ENCODE measurements around the gene SVOP.
A peak's percentile ranks its signal among the peaks of the same experiment; 100 is the strongest.
"Not testable (repeated sequence)": the region's sequence is repeated elsewhere in the genome, so short reads cannot be mapped to it uniquely, and the experiment has no call there.

SVOP gene

DNA sequence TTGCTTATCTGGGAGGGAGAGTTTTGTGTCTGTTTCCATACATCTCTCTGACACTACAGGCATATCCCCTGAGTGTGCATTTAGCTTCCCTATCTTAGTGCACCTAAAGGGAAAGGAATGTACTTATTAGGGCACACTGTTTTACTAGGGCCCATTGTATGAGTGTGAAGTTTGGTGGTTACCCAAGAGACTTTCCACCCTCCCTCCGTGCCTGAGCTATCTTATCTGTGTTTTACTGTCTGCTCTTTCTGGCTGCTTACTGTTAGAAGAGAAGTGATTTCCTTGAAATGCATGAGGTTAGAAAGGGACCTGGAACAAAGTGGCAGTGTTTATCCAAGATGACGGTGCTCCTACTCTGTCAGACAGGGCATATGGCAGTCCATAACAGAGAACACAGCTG, 8.5 kb upstream of the SVOP start:
- DNase-seq = no peak

DNA sequence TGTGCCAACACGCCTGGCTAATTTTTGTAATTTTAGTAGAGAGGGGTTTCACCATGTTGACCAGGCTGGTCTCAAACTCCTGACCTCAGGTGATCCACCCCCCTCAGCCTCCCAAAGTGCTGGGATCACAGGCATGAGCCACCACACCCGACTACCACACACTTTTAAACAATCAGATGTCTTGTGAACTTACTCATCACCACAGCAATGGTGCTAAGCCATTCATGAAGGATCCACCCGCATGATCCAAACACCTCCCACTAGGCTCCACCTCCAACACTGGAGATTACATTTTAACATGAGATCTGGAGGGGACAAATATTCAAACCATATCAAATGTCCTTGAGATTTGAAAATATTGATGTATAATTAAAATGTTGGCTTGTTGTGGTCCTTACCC, 7.8 kb upstream of the SVOP start:
- not testable (repeated sequence) for DNase-seq

DNA sequence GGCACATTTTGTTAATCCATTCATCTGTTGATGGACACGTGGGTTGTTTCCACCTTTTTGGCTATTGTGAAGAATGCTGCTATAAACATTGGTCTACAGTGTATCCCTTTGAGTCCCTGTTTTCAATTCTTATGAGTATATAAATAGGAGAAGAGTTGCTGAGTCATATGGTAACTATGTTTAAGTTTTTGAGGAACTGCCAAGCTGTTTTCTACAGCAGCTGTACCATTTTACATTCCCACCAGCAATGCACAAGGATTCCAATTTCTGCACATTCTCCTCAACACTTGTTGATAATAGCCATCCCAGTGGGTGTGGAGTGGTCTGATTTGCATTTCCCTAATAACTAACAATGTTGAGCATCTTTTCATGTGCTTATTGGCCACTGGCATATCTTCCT, 6.9 kb upstream of the SVOP start:
- no peak for DNase-seq

DNA sequence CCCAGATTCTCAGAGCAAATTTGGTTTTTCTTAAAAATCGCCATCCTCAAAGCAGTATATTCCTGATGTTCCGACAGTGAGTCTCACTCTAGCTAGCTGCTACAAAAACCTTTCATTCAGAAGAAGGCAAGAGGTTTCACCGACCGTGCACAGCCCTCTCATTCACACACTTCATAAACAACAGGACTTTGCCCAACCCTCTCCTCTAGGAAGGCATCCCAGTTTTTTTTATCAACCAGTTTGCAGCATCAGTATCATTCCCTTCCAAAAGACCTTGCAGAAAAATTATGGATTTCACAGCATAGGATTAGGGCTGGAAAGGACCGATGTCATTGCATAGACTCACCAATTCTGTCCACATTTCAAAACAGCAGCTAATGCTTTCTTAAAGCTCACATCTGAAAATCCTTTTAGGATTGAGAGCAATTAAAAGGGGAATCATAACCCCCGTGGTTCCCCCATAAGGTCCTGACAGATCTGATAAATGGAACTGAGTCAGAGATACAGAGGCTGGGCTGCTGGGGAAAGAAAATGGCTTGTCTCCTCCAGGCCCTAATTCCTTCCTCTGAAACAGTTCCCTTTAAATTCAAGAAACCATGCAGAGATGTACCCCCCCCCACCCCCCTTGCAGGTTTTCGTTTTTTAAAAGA, 597 bp downstream of the SVOP start:
- no peak for DNase-seq

DNA sequence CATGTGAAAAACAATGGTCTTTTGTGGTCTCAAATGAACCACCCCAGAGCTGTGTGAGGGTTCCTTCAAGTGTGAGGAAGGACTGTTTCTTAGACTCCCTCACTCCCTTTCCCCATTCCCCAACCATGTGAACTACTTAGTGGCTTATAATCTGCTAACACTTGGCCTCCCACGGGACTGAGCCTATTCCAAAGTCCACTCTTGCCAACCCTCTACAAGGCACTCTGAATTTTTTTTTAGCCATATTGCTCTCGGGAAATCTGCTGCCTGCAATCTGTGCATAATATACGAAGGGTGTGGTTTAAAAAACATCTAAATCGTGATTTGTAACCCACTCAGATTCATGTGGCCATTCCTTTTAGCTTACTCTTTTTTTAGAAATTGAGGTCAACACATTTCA, 2.6 kb downstream of the SVOP start:
- DNase-seq = peak; percentile 40

DNA sequence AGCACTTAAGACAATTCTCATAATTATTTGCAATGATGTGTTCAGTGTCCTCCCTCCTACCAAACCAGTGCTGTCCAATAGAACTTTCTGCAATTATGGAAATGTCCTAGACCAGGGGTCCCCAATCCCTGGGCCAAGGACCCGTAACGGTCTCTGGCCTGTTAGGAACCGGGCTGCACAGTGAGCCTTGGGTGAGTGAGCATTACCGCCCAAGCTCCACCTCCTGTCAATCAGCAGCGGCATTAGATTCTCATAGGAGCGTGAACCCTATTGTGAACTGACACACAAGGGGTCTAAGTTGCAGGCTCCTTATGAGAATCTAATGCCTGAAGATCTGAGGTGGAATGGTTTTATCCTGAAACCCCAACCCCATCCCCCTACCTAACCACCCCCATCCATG, 3.9 kb downstream of the SVOP start:
- DNase-seq = no peak

DNA sequence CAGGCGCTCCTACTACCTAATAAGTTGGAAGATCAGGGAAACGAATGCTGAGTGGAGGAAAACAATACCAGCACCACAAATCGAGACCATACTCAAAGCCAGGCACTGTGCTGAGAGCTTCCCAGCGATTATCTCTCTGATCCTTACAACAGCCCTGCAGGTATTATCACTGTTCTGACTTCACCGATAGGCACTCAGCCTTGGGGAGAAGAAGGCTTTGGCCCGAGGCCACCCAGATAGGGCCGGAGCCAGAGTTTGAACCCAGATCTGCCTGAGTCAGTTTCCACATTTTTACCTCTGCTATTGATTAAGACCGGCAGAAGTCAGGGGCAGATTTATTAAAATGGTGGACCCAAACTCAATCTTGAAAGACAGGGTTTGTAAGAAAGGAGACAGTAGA, 4.9 kb downstream of the SVOP start:
- DNase-seq = no peak

DNA sequence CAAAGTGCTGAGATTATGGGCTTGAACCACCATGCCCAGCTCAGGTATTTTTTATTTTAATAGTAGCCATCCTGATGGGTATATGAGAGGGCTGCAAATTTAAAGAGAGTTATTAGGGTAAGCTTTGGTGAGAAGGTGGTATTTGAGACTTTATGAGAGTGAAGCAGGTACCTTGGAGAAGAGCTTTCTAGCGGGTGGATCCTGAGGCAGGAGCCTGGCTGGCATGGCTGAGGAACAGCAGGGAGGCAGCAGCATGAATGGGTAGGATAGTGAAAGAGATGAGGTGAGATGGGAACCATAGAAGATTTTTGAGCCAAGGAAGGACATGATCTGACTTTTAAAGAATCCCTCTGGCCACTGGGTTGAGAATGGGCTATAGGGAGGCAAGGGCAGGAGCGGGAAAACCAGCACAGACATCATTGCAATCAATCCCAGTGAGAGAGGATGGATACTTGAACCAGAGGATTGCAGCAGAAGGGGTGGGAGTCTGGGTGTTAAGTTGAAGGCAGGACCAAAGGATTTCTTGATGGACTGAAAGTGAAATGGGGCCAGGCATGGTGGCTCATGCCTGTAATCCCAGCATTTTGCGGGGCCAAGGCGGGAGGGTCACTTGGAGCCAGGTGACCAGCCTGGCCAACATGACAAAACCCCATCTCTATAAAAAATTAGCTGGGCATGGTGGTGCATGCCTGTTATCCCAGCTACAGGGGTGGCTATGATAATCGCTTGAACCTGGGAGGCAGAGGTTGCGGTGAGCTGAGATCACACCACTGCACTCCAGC, 5.7 kb downstream of the SVOP start:
- no peak for DNase-seq

DNA sequence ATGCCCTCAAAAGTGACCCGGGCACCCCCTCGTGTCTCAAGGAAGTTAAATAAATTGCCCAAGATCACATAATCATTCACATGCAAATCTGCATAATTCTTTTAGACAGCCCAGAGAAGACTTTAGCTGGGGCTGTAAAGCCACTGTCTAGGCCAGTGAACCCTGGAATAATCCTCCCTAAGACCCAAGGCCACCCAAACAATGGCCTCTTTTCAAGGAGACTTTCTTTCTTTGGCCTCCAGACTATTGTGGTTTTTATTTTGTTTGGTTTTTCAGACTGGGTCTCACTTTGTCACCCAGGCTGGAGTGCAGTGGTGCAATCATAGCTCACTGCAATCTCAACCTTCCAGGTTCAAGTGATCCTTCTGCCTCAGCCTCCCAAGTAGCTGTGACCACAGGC, 10.6 kb downstream of the SVOP start:
- DNase-seq = no peak

DNA sequence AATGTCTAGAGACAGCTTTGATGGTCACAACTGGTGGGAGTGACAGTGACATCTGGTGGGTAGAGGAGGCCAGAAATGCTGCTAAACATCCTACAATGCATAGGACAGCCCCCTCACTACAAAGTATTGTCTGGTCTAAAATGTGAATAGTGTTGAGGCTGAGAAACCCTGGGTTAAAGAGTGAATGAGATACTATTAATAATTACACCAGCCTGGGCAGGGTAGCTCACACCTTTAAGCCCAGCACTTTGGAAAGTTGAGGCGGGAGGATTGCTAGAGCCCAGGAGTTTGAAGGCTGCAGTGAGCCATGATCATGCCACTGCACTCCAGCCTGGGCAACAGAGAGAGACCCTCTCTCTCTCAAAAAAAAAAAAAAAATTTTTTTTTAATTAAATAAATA, 11.1 kb downstream of the SVOP start:
- DNase-seq = no peak

DNA sequence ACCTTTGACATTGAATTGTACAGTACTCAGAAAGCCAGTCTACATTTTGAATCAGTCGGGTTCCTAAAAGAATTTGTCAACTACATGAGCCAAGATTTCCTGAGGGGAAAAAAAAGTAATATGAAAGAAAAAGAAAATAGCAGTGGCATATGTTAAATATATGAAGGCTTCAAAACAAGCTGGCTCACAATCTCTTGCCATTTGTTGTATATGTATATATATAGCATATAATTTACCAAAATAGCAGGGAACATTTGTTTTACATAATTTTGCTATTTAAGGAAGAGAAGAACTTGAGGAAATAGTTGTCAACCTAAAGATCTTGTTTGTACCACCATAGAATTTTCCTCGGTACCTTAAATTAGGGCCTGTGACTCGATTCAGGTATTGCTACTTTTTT, 16.9 kb downstream of the SVOP start:
- DNase-seq = no peak

DNA sequence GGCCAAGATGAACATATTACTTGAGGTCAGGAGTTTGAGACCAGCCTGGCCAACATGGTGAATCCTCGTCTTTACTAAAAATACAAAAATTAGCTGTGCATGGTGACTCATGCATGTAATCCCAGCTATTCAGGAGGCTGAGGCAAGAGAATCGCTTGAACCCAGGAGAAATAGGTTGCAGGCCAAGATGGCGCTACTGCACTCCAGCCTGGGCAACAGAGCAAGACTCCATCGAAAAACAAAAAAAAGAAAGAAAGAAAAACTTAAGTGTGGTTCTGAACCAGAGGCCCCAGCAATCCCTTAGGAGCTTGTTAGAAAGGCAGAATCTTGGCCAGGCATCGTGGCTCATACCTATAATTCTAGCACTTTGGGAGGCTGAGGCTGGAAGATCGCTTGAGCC, 24.5 kb downstream of the SVOP start:
- DNase-seq = no peak

DNA sequence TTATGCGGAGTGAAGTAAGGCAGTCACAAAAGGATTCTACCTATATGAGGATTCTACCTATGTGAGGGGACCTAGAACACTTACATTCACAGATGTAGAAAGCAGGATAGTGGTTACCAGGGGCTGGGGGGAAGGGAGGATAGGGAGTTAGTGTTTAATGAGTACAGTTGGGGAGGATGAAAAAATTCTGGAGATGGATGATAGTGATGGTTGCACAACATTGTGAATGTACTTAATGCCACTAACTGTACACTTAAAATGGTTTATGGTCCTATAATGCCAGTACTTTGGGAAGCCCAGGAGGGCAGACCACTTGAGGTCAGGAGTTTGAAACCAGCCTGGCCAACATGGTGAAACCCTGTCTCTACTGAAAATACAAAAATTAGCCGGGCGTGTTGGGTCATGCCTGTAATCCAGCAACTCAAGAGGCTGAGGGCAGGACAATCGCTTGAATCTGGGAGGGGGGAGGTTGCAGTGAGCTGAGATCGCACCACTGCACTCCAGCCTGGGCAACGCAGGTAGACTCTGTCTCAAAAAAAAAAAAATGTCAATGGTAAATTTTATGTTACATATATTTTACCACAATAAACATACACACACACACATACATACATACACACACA, 25.4 kb downstream of the SVOP start:
- DNase-seq = no peak

DNA sequence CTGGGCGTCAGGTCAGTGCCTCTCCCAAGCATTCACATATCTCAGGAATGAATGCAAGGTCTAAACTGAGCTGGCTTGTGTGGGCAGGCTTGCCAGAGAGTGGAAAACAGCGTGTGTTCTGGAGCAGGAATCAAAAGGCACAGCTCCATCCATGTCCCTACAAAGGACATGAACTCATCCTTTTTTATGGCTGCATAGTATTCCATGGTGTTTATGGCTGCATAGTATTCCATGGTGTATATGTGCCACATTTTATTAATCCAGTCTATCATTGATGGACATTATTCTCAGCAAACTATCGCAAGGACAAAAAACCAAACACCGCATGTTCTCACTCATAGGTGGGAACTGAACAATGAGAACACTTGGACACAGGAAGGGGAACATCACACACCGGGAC, 30.8 kb downstream of the SVOP start:
- DNase-seq = not testable (repeated sequence)

DNA sequence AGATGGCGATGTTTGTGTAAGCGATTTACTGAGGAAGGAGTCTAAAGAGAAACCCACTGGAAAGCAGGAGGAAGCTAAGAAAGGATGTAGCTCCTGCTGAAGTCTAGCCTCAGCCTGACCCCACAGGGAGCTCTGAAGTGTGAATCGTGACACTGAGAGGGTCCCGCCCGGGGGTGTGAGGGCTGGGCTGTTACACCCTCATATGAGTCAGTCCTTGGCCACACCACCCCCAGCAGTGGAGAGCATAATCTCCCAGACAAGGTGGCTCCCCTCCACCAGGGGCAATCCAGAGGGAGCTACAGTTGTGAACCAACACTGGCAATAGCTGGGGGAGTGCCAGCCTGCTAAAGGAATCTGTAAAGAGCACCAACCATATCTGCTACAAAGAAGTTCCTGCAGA, 31.5 kb downstream of the SVOP start:
- no peak for DNase-seq

DNA sequence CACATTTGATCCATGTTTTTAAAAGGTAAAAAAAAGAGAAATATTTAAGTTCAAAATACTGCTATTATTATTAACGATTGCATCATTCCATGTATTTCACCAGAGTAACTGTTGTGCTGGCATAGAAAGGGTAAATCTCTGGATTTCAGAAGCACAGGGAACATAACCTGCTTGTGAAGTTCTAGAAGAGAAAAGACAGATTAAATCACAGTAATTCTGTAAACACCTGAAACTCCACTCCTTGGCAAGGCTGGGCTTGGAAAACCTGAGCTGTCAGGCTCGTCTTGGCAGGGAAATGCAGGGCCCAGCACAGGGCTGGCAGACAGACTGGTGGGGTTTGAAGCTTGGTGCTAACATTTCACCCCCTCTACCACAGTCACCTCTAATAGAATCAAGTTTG, 35.1 kb downstream of the SVOP start:
- DNase-seq = no peak

DNA sequence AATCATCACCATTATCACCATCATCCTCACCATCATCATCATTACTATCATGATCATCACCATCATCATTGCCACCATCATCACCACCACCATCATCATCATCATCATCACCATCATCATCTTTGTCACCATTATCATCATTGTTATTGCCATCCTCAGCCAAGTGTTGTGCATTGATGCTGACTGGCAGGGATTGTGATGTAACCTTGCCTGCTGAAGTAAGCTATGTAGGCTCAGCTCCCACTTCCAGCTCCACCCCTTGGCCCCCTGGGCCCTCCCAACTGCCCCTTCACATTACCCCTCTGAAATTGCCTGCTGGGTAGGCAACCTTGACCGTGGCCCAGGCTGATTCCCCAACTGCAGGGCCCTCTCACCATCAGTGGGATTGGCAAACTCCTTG, 37.6 kb downstream of the SVOP start:
- no peak for DNase-seq

DNA sequence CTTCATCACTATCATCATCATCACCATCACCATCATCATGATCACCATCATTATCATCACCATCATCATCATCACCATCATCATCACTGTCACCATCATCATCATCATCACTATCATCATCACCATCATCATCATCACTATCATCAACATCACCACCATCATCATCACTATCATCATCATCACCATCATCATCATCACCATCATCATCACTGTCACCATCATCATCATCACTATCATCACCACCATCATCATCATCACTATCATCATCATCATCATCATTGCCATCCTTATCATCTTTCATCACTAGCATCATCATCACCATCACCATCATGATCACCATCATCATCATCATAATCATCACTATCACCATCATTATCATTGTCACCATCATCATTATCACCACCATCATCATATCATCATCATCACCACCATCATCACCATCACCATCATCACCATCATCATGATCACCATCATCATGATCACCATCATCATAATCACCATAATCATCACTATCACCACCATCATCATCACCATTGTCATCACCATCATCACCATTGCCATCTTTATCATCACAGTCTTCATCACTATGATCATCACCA, 38.1 kb downstream of the SVOP start:
- DNase-seq = no peak

DNA sequence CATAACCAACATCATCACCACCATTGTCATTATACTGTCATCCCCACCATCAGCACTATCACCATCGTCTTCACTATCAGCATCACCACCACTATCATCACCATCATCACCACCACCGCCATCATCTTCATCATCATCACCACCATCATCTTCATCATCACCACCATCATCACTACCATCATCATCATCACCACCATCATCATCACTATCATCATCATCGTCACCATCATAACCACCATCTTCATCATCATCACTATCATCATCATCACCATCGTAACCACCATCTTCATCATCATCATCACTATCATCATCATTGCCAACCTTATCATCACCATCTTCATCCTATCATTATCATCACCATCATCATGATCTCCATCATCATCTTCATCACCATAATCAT, 39.0 kb downstream of the SVOP start:
- DNase-seq = no peak

DNA sequence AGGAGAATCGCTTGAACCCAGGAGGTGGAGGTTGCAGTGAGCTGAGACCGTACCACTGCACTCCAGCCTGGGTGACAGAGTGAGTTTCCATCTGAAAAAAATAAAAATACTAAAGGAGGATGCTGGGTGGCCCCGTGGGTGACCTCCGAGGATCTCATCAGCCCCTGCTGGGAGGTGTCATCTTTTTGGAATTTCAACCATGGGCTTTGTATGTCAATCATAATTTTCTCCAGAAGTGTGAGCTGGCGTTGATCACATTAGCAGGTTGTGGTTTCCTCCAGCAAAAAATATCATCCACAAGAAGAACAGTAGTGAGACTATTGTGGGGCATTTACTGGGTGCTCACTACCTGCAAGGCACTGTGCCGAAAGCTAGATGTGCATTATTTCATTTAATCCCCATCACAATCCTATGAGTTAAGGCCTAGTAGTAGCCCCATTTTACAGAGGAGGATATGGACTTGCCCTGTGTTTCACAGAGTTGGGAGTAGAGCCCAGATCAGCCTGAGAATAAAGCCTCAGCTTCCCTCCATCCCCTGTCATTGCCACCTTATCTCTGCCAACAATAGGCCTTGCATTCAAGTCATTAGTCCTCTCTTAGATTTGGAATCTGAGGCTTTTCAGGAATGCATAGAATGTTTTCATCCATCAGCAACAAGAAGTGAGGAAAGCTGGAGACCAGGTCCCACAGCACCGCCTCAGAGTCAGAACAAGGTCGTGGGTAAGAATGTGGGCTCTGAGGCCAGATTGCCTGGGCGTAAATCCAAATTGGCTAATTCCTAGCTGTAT, 39.8 kb downstream of the SVOP start:
- DNase-seq = no peak

DNA sequence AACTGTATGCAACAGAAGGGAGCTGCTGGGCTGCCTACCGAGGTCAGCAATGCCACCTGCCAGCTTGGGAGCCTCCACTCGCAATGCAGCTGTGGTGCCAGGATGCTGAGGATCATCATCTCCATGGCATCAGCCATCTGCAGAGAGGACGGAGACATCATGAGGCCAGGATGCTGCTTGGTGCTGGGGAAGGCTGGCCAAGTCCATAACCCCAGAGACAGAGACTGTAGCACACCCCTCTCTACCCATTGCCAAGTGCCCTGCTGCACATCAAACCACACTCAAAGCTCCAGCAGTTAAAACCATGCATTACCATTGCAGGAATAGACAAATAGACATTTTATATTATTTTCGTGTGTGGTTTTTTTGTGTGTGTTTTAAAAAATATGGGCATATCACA, 43.5 kb downstream of the SVOP start:
- DNase-seq = no peak

DNA sequence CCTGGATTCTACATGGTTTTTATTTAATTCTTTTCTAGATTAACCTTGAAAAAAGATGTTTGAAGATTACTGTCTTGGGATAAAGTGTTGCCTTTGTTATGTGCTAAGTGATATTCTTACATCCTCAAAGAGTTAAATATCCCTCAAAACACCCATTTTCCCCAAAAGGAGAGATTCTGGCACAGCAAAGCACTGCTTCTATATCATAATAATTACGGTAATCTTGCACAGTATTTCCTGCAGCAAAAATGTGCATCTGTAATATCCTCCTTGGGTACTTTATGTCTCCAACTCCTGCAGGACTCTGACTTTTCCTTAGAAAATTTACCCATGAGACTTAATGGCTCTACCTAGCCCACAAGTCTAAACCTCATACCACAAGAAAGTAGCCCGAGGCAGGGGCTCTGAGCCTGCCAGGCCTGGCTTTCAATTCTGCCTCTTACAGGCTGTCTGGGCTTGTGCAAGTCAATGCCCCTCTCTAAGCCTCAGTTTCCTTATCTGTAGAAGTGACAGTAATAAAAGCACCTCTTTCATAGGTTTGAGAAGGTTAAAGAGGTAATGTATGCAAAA, 45.8 kb downstream of the SVOP start:
- DNase-seq = no peak

DNA sequence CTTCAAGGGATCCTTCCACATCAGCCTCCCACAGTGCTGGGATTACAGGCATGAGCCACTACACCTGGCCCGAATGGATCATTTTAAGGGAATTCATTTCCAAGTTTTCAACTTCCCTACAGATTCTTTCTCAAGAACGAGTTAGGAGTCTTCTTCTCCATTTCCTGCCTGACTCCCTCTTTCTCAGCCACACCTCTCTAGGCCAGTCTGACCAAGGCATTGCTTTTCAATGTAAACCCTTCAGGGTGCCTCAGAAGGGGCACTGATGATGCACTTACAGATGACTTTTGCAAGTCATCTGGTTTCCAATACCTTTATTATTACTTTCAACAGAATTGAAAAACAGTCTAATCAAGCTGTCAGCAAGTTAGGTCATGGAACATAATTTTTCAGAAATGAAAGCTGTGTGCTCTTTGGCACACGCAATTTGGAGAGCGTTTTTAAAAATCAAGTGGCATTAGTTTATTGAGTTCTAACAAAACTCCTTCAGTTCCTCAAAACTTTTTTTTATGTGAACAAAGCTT, 47.2 kb downstream of the SVOP start:
- DNase-seq = no peak
